Stimulated activated CD8-positive, alpha-beta memory T cell treated with anti-CD3 and anti-CD28 coated beads, Interleukin-7, amount 100 ng/mL, for 1 hour (primary cell): ENCODE results near the gene SORCS3.

Source experiments
- DNase-seq, 2 donors: peaks; one replicate each; pipeline ENCODE4 v3.0.0-alpha.2; 2020; ENCODE audit warnings: low read depth in 2 of 2

SORCS3 gene

GRCh38 chr10:105017116-105017515, 376.0 kb downstream of the SORCS3 start:
- no peak for DNase-seq

- no peak for DNase-seq
Measured at GRCh38 chr10:105017691-105018090, 376.6 kb downstream of the SORCS3 start.

GRCh38 chr10:105023211-105024111, 382.4 kb downstream of the SORCS3 start:
- DNase-seq = no peak

- no peak for DNase-seq
Measured at GRCh38 chr10:105024184-105024583, 383.1 kb downstream of the SORCS3 start.

- DNase-seq = no peak
Measured at GRCh38 chr10:105025092-105025491, 384.0 kb downstream of the SORCS3 start.

- DNase-seq = no peak
Measured at GRCh38 chr10:105026566-105026965, 385.5 kb downstream of the SORCS3 start.

- DNase-seq = no peak
Measured at GRCh38 chr10:105029286-105029685, 388.2 kb downstream of the SORCS3 start.

- DNase-seq = no peak
Measured at GRCh38 chr10:105037022-105037421, 395.9 kb downstream of the SORCS3 start.

GRCh38 chr10:105041956-105042355, 400.9 kb downstream of the SORCS3 start:
- no peak for DNase-seq

GRCh38 chr10:105042906-105043552, 401.9 kb downstream of the SORCS3 start:
- no peak for DNase-seq

- no peak for DNase-seq
Measured at GRCh38 chr10:105044902-105045301, 403.8 kb downstream of the SORCS3 start.

- DNase-seq = no peak
Measured at GRCh38 chr10:105056413-105056812, 415.3 kb downstream of the SORCS3 start.

- no peak for DNase-seq
Measured at GRCh38 chr10:105062951-105063350, 421.9 kb downstream of the SORCS3 start.

- no peak for DNase-seq
Measured at GRCh38 chr10:105063796-105064195, 422.7 kb downstream of the SORCS3 start.

GRCh38 chr10:105068497-105068896, 427.4 kb downstream of the SORCS3 start:
- DNase-seq = no peak

- no peak for DNase-seq
Measured at GRCh38 chr10:105070249-105070648, 429.2 kb downstream of the SORCS3 start.

GRCh38 chr10:105070952-105071351, 429.9 kb downstream of the SORCS3 start:
- DNase-seq = no peak

- no peak for DNase-seq
Measured at GRCh38 chr10:105071980-105072379, 430.9 kb downstream of the SORCS3 start.

GRCh38 chr10:105073999-105074398, 432.9 kb downstream of the SORCS3 start:
- no peak for DNase-seq

- DNase-seq = no peak
Measured at GRCh38 chr10:105075031-105075430, 433.9 kb downstream of the SORCS3 start.

GRCh38 chr10:105085980-105086379, 444.9 kb downstream of the SORCS3 start:
- no peak for DNase-seq

GRCh38 chr10:105094048-105094447, 453.0 kb downstream of the SORCS3 start:
- DNase-seq = no peak

GRCh38 chr10:105096316-105096715, 455.2 kb downstream of the SORCS3 start:
- no peak for DNase-seq
